ENCODE data around the gene RNF217. TPM values are rescaled to one million over a fixed set of nuclear protein-coding genes. Genes with fewer than 3 reads are reported as not detected.
A peak's percentile ranks its signal among the peaks of the same experiment; 100 is the strongest.

The RNF217 gene
- total and polyA plus RNA-seq, 2 donors from 2014 or later: 3.1 to 18.7 TPM

DNA sequence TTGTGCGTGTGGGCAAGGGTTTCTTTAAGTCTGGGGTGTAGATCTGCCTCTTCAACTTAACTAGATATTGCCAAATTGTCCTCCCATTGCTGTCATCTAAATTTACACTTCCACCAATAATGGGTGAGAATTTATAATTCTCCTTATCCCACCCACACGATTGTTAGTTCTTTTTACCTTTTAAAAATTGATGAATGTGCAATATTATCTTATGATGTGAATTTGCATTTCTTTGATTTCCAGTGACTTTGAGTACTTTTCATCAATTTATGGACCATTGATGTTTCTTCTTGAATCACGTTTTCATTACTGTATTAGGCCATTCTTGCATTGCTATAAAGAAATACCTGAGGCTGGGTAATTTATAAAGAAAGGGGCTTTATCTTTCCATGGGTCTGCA is 174.1 kb downstream of the RNF217 start:
- FAIRE-seq (no peak), DNase-seq (no peak)
- intact Hi-C loops (cut with DNase I): no loop called here
- H3K9me3 ChIP-seq (ENCODE audit: control insufficient read depth in 2 of 3, insufficient read depth in 1 of 3, low read length in 3 of 3): no peaks in the 10 kb centered on the region
- no peak overlapping the region for H3K9ac ChIP-seq (ENCODE audit: low read length in 3 of 3)
- H3K27ac ChIP-seq (ENCODE audit: low read depth in 2 of 2, low read length in 2 of 2): no peak overlapping the region
- no peaks in the 10 kb centered on the region for H3K36me3 ChIP-seq (ENCODE audit: control insufficient read depth in 2 of 3, insufficient read depth in 3 of 3, low read length in 3 of 3)
- H3K4me3 ChIP-seq (ENCODE audit: low read length in 3 of 3): no peak overlapping the region
- no peaks in the 10 kb centered on the region for H3K27me3 ChIP-seq (ENCODE audit: control insufficient read depth, insufficient read depth, low read length)
- TF ChIP-seq, protein P1, sequence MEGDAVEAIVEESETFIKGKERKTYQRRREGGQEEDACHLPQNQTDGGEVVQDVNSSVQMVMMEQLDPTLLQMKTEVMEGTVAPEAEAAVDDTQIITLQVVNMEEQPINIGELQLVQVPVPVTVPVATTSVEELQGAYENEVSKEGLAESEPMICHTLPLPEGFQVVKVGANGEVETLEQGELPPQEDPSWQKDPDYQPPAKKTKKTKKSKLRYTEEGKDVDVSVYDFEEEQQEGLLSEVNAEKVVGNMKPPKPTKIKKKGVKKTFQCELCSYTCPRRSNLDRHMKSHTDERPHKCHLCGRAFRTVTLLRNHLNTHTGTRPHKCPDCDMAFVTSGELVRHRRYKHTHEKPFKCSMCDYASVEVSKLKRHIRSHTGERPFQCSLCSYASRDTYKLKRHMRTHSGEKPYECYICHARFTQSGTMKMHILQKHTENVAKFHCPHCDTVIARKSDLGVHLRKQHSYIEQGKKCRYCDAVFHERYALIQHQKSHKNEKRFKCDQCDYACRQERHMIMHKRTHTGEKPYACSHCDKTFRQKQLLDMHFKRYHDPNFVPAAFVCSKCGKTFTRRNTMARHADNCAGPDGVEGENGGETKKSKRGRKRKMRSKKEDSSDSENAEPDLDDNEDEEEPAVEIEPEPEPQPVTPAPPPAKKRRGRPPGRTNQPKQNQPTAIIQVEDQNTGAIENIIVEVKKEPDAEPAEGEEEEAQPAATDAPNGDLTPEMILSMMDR (IDR thresholded peaks at IDR 0.05; ENCODE audit: borderline replicate concordance, extremely low read depth, insufficient read depth): no peak
- no peaks in the 10 kb centered on the region for H3K4me1 ChIP-seq (ENCODE audit: control insufficient read depth in 2 of 3, insufficient read depth in 2 of 3, low read depth in 1 of 3, low read length in 3 of 3)

GRCh38 chr6:125138083-125138482 is 175.8 kb downstream of the RNF217 start:
- DNase-seq (no peak), FAIRE-seq (no peak)
- no peaks in the 10 kb centered on the region for H3K9me3 ChIP-seq (ENCODE audit: control insufficient read depth in 2 of 3, insufficient read depth in 1 of 3, low read length in 3 of 3)

DNA sequence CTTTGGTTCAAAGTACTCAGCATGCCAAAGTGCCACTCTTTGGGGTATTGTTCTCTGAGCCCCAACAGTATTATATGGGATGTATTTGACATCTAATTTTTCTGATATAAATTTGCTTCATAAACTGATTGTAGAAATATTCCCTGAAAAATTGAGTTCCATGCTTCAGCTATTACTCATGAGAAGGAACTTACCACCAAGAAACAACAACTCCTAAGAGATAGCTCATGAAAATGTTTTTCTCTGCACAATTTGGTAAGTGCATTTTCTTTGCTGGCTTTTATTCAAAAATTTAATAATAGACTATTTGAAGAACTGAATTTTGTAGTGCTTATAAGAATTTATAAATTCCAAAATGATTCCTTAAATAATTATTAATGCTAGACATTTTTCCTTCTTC is 178.6 kb downstream of the RNF217 start:
- H3K9me3 ChIP-seq (ENCODE audit: control insufficient read depth in 2 of 3, insufficient read depth in 1 of 3, low read length in 3 of 3): no peaks in the 10 kb centered on the region
- H3K27ac ChIP-seq (ENCODE audit: low read depth in 2 of 2, low read length in 2 of 2): no peak overlapping the region
- peak; percentile 21 for FAIRE-seq
- intact Hi-C loops (cut with DNase I): no loop called here
- no peaks in the 10 kb centered on the region for H3K36me3 ChIP-seq (ENCODE audit: control insufficient read depth in 2 of 3, insufficient read depth in 3 of 3, low read length in 3 of 3)
- H3K4me3 ChIP-seq (ENCODE audit: low read length in 3 of 3): no peak overlapping the region
- TF ChIP-seq, protein P1 (IDR thresholded peaks at IDR 0.05; ENCODE audit: borderline replicate concordance, extremely low read depth, insufficient read depth): no peak
- H3K9ac ChIP-seq (ENCODE audit: low read length in 3 of 3): no peak overlapping the region
- no peaks in the 10 kb centered on the region for H3K27me3 ChIP-seq (ENCODE audit: control insufficient read depth, insufficient read depth, low read length)
- DNase-seq: no peak
- H3K4me1 ChIP-seq (ENCODE audit: control insufficient read depth in 2 of 3, insufficient read depth in 2 of 3, low read depth in 1 of 3, low read length in 3 of 3): no peaks in the 10 kb centered on the region

More at GRCh38 chr6:125138083-125138482, 175.8 kb downstream of the RNF217 start:
- H3K27me3 ChIP-seq (ENCODE audit: control insufficient read depth, insufficient read depth, low read length): no peaks in the 10 kb centered on the region
- TF ChIP-seq, protein P1 (IDR thresholded peaks at IDR 0.05; ENCODE audit: borderline replicate concordance, extremely low read depth, insufficient read depth): no peak
- no peaks in the 10 kb centered on the region for H3K36me3 ChIP-seq (ENCODE audit: control insufficient read depth in 2 of 3, insufficient read depth in 3 of 3, low read length in 3 of 3)
- no peaks in the 10 kb centered on the region for H3K4me1 ChIP-seq (ENCODE audit: control insufficient read depth in 2 of 3, insufficient read depth in 2 of 3, low read depth in 1 of 3, low read length in 3 of 3)
- intact Hi-C loops (cut with DNase I): no loop called here
- H3K9ac ChIP-seq (ENCODE audit: low read length in 3 of 3): no peak overlapping the region
- no peak overlapping the region for H3K4me3 ChIP-seq (ENCODE audit: low read length in 3 of 3)
- H3K27ac ChIP-seq (ENCODE audit: low read depth in 2 of 2, low read length in 2 of 2): no peak overlapping the region

Other genes starting within 250 kb of the RNF217 start
- 69.1 TPM for gene TPD52L1, start 191.3 kb downstream of the RNF217 start, total RNA-seq
- gene TPD52L1, start 191.3 kb downstream of the RNF217 start, polyA plus RNA-seq (ENCODE audit: insufficient read depth, low read depth, low replicate concordance): 91.1 TPM

All from kidney (tissue), 14 donors.